H9 (cell line): ENCODE data around the gene TPSAB1. TPM values are rescaled to one million over a fixed set of nuclear protein-coding genes. Genes with fewer than 3 reads are reported as not detected.

Experiments used
- DNase-seq: peaks from one replicate; pipeline ENCODE4 v3.0.0-alpha.2; 2017
- H2AFZ ChIP-seq: one replicate; pipeline ENCODE4 v1.6.1; 2013; ENCODE audit warnings: mild to moderate bottlenecking, low read length, control low read depth, moderate library complexity
- H2AK5ac ChIP-seq: 2 replicates; pipeline ENCODE4 v1.6.1; 2013; ENCODE audit warnings: low read length, control low read depth, mixed read lengths; ENCODE audit not compliant: insufficient read length
- H2BK120ac ChIP-seq: one replicate; pipeline ENCODE4 v1.6.1; 2013; ENCODE audit warnings: low read depth, mild to moderate bottlenecking, low read length, control low read depth, inconsistent platforms; ENCODE audit not compliant: poor library complexity, severe bottlenecking
- H2BK12ac ChIP-seq: 2 replicates; pipeline ENCODE4 v1.6.1; 2013; ENCODE audit warnings: low read length, control low read depth, mixed read lengths, low read depth; ENCODE audit not compliant: insufficient read length
- H2BK15ac ChIP-seq: 2 replicates; pipeline ENCODE4 v1.6.1; 2013; ENCODE audit warnings: low read depth, low read length, control low read depth
- H2BK20ac ChIP-seq: one replicate; pipeline ENCODE4 v1.6.1; 2013; ENCODE audit warnings: low read depth, mild to moderate bottlenecking, low read length, control low read depth, inconsistent platforms; ENCODE audit not compliant: poor library complexity, severe bottlenecking
- H2BK5ac ChIP-seq: 2 replicates; pipeline ENCODE4 v1.6.1; 2013; ENCODE audit warnings: low read length, control low read depth, mixed read lengths; ENCODE audit not compliant: insufficient read length
- H3K14ac ChIP-seq: 2 replicates; pipeline ENCODE4 v1.6.1; 2013; ENCODE audit warnings: low read length, control low read depth; ENCODE audit not compliant: insufficient read depth
- H3K18ac ChIP-seq: 2 replicates; pipeline ENCODE4 v1.6.1; 2013; ENCODE audit warnings: low read depth, mild to moderate bottlenecking, mixed read lengths, low read length, control low read depth; ENCODE audit not compliant: insufficient read length
- H3K23ac ChIP-seq: 2 replicates; pipeline ENCODE4 v1.6.1; 2013; ENCODE audit warnings: low read length, control low read depth, mixed read lengths, low read depth; ENCODE audit not compliant: insufficient read length
- H3K23me2 ChIP-seq: 2 replicates; pipeline ENCODE4 v1.6.1; 2013; ENCODE audit warnings: low read depth, mild to moderate bottlenecking, mixed read lengths, low read length, control low read depth; ENCODE audit not compliant: insufficient read length, poor library complexity, severe bottlenecking
- H3K27ac ChIP-seq: 2 replicates; pipeline ENCODE4 v1.5.1; 2013; ENCODE audit warnings: low read length, control low read depth, mixed read lengths, low read depth; ENCODE audit not compliant: insufficient read length
- H3K27me3 ChIP-seq: 2 replicates; pipeline ENCODE4 v1.6.1; 2013; ENCODE audit warnings: low read length, control low read depth, inconsistent platforms; ENCODE audit not compliant: insufficient read depth
- H3K4ac ChIP-seq: 2 replicates; pipeline ENCODE4 v1.6.1; 2013; ENCODE audit warnings: low read depth, mild to moderate bottlenecking, control low read depth, inconsistent platforms, low read length, moderate library complexity
- H3K4me1 ChIP-seq: 2 replicates; pipeline ENCODE4 v1.6.1; 2013; ENCODE audit warnings: low read length, control low read depth, inconsistent platforms; ENCODE audit not compliant: insufficient read depth
- H3K4me2 ChIP-seq: 2 replicates; pipeline ENCODE4 v1.6.1; 2013; ENCODE audit warnings: low read length, control low read depth, mixed read lengths; ENCODE audit not compliant: insufficient read length, insufficient read depth
- H3K56ac ChIP-seq: 2 replicates; pipeline ENCODE4 v1.6.1; 2013; ENCODE audit warnings: low read depth, mild to moderate bottlenecking, mixed read lengths, low read length, control low read depth; ENCODE audit not compliant: insufficient read length
- H3K79me1 ChIP-seq: 2 replicates; pipeline ENCODE4 v1.6.1; 2013; ENCODE audit warnings: low read depth, mild to moderate bottlenecking, moderate library complexity, low read length, control low read depth, inconsistent platforms; ENCODE audit not compliant: insufficient read depth, poor library complexity, severe bottlenecking
- H3K79me2 ChIP-seq: 2 replicates; pipeline ENCODE4 v1.6.1; 2013; ENCODE audit warnings: low read length, control low read depth, inconsistent platforms; ENCODE audit not compliant: insufficient read depth
- H3K9ac ChIP-seq: 2 replicates; pipeline ENCODE4 v1.6.1; 2013; ENCODE audit warnings: low read length, control low read depth, mixed read lengths; ENCODE audit not compliant: insufficient read length; ENCODE audit errors: extremely low read depth
- H3K9me3 ChIP-seq: one replicate; pipeline ENCODE4 v1.6.1; 2013; ENCODE audit warnings: low read depth, low read length, inconsistent platforms; ENCODE audit not compliant: control insufficient read depth
- H3T11ph ChIP-seq: one replicate; pipeline ENCODE4 v1.6.1; 2013; ENCODE audit warnings: mild to moderate bottlenecking, low read length, control low read depth, inconsistent platforms
- H4K20me1 ChIP-seq: one replicate; pipeline ENCODE4 v1.6.1; 2013; ENCODE audit not compliant: control insufficient read depth, insufficient read length, insufficient read depth
- H4K5ac ChIP-seq: 2 replicates; pipeline ENCODE4 v1.6.1; 2013; ENCODE audit warnings: low read depth, mild to moderate bottlenecking, mixed read lengths, low read length, control low read depth; ENCODE audit not compliant: insufficient read length
- H4K8ac ChIP-seq: replicated peaks from 2 replicates; pipeline ENCODE4 v1.6.1; 2013; ENCODE audit warnings: low read length, control low read depth, mixed read lengths, low read depth; ENCODE audit not compliant: insufficient read length
- H4K91ac ChIP-seq: 2 replicates; pipeline ENCODE4 v1.6.1; 2013; ENCODE audit warnings: low read depth, mild to moderate bottlenecking, moderate library complexity, mixed read lengths, low read length, control low read depth; ENCODE audit not compliant: insufficient read length
- H3K27ac Mint-ChIP-seq, 3 experiments: 2 replicates in 2 of 3; 3 replicates in 1 of 3; pipeline ENCODE4 v1.8.0; 2020 to 2021; ENCODE audit warnings: mixed read lengths in 3 of 3, mild to moderate bottlenecking in 1 of 3, moderate library complexity in 1 of 3
- H3K27me3 Mint-ChIP-seq: 2 replicates; pipeline ENCODE4 v1.8.0; 2021; ENCODE audit warnings: low read depth, mild to moderate bottlenecking, moderate library complexity, mixed read lengths
- H3K36me3 Mint-ChIP-seq, 3 experiments: 2 replicates in 2 of 3; 3 replicates in 1 of 3; pipeline ENCODE4 v1.8.0; 2020 to 2021; ENCODE audit warnings: low read depth in 3 of 3, mixed read lengths in 3 of 3; ENCODE audit not compliant: insufficient read depth in 1 of 3
- H3K4me1 Mint-ChIP-seq, 2 experiments: 2 replicates each; pipeline ENCODE4 v1.8.0; 2020; ENCODE audit warnings: mixed read lengths in 2 of 2
- H3K4me3 Mint-ChIP-seq, 2 experiments: 2 replicates in 1 of 2; 3 replicates in 1 of 2; pipeline ENCODE4 v1.8.0; 2020 to 2021; ENCODE audit warnings: mild to moderate bottlenecking in 2 of 2, mixed read lengths in 2 of 2, moderate library complexity in 1 of 2
- H3K9me3 Mint-ChIP-seq, 2 experiments: 2 replicates in 1 of 2; 3 replicates in 1 of 2; pipeline ENCODE4 v1.8.0; 2020; ENCODE audit warnings: mild to moderate bottlenecking in 2 of 2, mixed read lengths in 2 of 2, moderate library complexity in 1 of 2
- CTCF ChIP-seq: fragments of 200-600 bp; sonication (generic); conservative IDR thresholded peaks from 3 replicates; pipeline ENCODE4 v1.8.0; 2021; ENCODE audit warnings: antibody characterized with exemption, mild to moderate bottlenecking
- WGBS: extraction: QIAGEN DNeasy Blood & Tissue Kit; methylation state at CpG from one replicate; pipeline ENCODE4 v1.1.7; 2013; ENCODE audit warnings: missing lambda C conversion rate, low lambda C conversion rate, mixed read lengths; ENCODE audit not compliant: insufficient read length; ENCODE audit errors: extremely low coverage; 5-methylcytosine and 5-hydroxymethylcytosine counted together
- total RNA-seq: library from RNA; stranded (reverse); gene quantifications from 2 replicates; pipeline ENCODE4 v1.2.1, GENCODE V29; 2021

TPSAB1 gene
- total RNA-seq, 1 experiment from 2014 or later: not detected

- H4K8ac ChIP-seq: no peak overlapping the region
- no peak overlapping the region for H2AFZ ChIP-seq
- H3K27me3 ChIP-seq: no peaks in the 10 kb centered on the region
- no peaks in the 10 kb centered on the region for H3K9me3 ChIP-seq
- Mint-ChIP-seq H3K27ac (no peak overlapping the region), H3K36me3 (no peaks in the 10 kb centered on the region; a peak in 1 of 7 replicates), H3K9me3 (peaks cover 9% of the 10 kb centered on the region in 2 experiments), H3K4me1 (peaks cover 0 to 11% of the 10 kb centered on the region in 2 experiments; a peak in 3 of 4 replicates), H3K4me3 (no peak overlapping the region), H3K27me3 (peaks cover 34% of the 10 kb centered on the region)
- no peak overlapping the region for H2AK5ac ChIP-seq
- H3K23ac ChIP-seq: no peak overlapping the region
- H4K91ac ChIP-seq: no peak overlapping the region
- no peak overlapping the region for H3K9ac ChIP-seq
- no peaks in the 10 kb centered on the region for H4K20me1 ChIP-seq
- no peak overlapping the region for H2BK20ac ChIP-seq
- H2BK120ac ChIP-seq: no peak overlapping the region
- DNase-seq: no peak
- H3K79me1 ChIP-seq: no peaks in the 10 kb centered on the region
- no peaks in the 10 kb centered on the region for H3K23me2 ChIP-seq
- no peak overlapping the region for H3K27ac ChIP-seq
- no peak overlapping the region for H2BK15ac ChIP-seq
- no CpG with 5 or more reads among the region's 36 CpGs for WGBS
- no peaks in the 10 kb centered on the region for H3K79me2 ChIP-seq
- H3K14ac ChIP-seq: no peak overlapping the region
- no peak overlapping the region for H3T11ph ChIP-seq
- H4K5ac ChIP-seq: no peak overlapping the region
- no peak for TF ChIP-seq CTCF
- no peak overlapping the region for H3K4me2 ChIP-seq
- H2BK5ac ChIP-seq: no peak overlapping the region
- H3K56ac ChIP-seq: no peak overlapping the region
- H3K18ac ChIP-seq: no peak overlapping the region
- H3K4me1 ChIP-seq: no peaks in the 10 kb centered on the region
- no peak overlapping the region for H3K4ac ChIP-seq
- no peak overlapping the region for H2BK12ac ChIP-seq
Observed at GRCh38 chr16:1260101-1260680, 19.7 kb downstream of the TPSAB1 start.
